ENCODE measurements around the gene KLC4.

The KLC4 gene

GRCh38 chr6:43091436-43091991 lies 32.1 kb downstream of the KLC4 start:
- Histone ChIP-seq H2AFZ (ENCODE audit: insufficient read depth, low read length, poor library complexity) (no peak overlapping the region), H3K79me1 (ENCODE audit: low read length) (peaks cover 16% of the 10 kb centered on the region), H3K18ac (ENCODE audit: low read length) (no peak overlapping the region), H3K9ac (ENCODE audit: low read length) (no peak overlapping the region), H4K91ac (ENCODE audit: low read depth, low read length) (no peak overlapping the region), H4K12ac (ENCODE audit: low read depth, low read length) (no peak overlapping the region), H3K27ac (ENCODE audit: low read depth, low read length) (no peak overlapping the region), H3K23ac (ENCODE audit: low read length) (no peak overlapping the region), H3K27me3 (ENCODE audit: insufficient read depth, low read length) (no peaks in the 10 kb centered on the region), H3K4me1 (ENCODE audit: control insufficient read depth in 1 of 2, insufficient read depth in 2 of 2, low read length in 2 of 2) (peaks cover 46 to 55% of the 10 kb centered on the region in 2 experiments), H4K8ac (ENCODE audit: low read depth, low read length) (no peak overlapping the region), H2BK12ac (ENCODE audit: low read length) (no peak overlapping the region), H3K4me3 (ENCODE audit: low read depth, low read length) (no peak overlapping the region), H2BK120ac (ENCODE audit: insufficient read depth, low read length, poor library complexity) (no peak overlapping the region), H2AK5ac (ENCODE audit: low read length) (no peak overlapping the region), H3K36me3 (ENCODE audit: control insufficient read depth in 1 of 2, insufficient read depth in 2 of 2, low read length in 2 of 2) (peaks cover 0 to 3% of the 10 kb centered on the region in 2 experiments), H3K4me2 (ENCODE audit: low read length) (no peak overlapping the region), H3K9me3 (ENCODE audit: insufficient read depth, low read depth, low read length) (no peaks in the 10 kb centered on the region), H3K79me2 (ENCODE audit: control insufficient read depth, insufficient read depth, low read length, poor library complexity) (peaks cover 19% of the 10 kb centered on the region), H3K4ac (ENCODE audit: low read depth, low read length) (peak overlapping the region; percentile 44), H2BK5ac (ENCODE audit: low read depth, low read length, poor library complexity) (no peak overlapping the region), H3K14ac (ENCODE audit: low read length) (no peak overlapping the region)
- no CpG with 5 or more reads among the region's 10 CpGs for WGBS (ENCODE audit: extremely low coverage, insufficient coverage, insufficient read length)
- no peak for DNase-seq

- Histone ChIP-seq H3K14ac (ENCODE audit: low read length) (no peak overlapping the region), H3K4ac (ENCODE audit: low read depth, low read length) (no peak overlapping the region), H4K8ac (ENCODE audit: low read depth, low read length) (no peak overlapping the region), H2BK12ac (ENCODE audit: low read length) (no peak overlapping the region), H3K4me2 (ENCODE audit: low read length) (no peak overlapping the region), H3K36me3 (ENCODE audit: control insufficient read depth in 1 of 2, insufficient read depth in 2 of 2, low read length in 2 of 2) (peaks cover 2 to 3% of the 10 kb centered on the region in 2 experiments), H3K4me1 (ENCODE audit: control insufficient read depth in 1 of 2, insufficient read depth in 2 of 2, low read length in 2 of 2) (peaks cover 55 to 62% of the 10 kb centered on the region in 2 experiments), H3K4me3 (ENCODE audit: low read depth, low read length) (no peak overlapping the region), H4K12ac (ENCODE audit: low read depth, low read length) (no peak overlapping the region), H2BK5ac (ENCODE audit: low read depth, low read length, poor library complexity) (no peak overlapping the region), H2BK120ac (ENCODE audit: insufficient read depth, low read length, poor library complexity) (no peak overlapping the region), H3K27ac (ENCODE audit: low read depth, low read length) (no peak overlapping the region), H3K9ac (ENCODE audit: low read length) (no peak overlapping the region), H3K23ac (ENCODE audit: low read length) (no peak overlapping the region), H3K9me3 (ENCODE audit: insufficient read depth, low read depth, low read length) (no peaks in the 10 kb centered on the region), H3K27me3 (ENCODE audit: insufficient read depth, low read length) (no peaks in the 10 kb centered on the region), H4K91ac (ENCODE audit: low read depth, low read length) (no peak overlapping the region), H3K18ac (ENCODE audit: low read length) (no peak overlapping the region), H2AFZ (ENCODE audit: insufficient read depth, low read length, poor library complexity) (no peak overlapping the region), H3K79me1 (ENCODE audit: low read length) (peaks cover 22% of the 10 kb centered on the region), H2AK5ac (ENCODE audit: low read length) (no peak overlapping the region), H3K79me2 (ENCODE audit: control insufficient read depth, insufficient read depth, low read length, poor library complexity) (peaks cover 18% of the 10 kb centered on the region)
- DNase-seq: peak in 1 of 2 donors; percentile 60
Observed at GRCh38 chr6:43092635-43093034, 33.2 kb downstream of the KLC4 start.

GRCh38 chr6:43093436-43094289 lies 34.2 kb downstream of the KLC4 start:
- H3K79me1 ChIP-seq (ENCODE audit: low read length): peaks cover 26% of the 10 kb centered on the region
- no peak overlapping the region for H4K91ac ChIP-seq (ENCODE audit: low read depth, low read length)
- peaks cover 20% of the 10 kb centered on the region for H3K79me2 ChIP-seq (ENCODE audit: control insufficient read depth, insufficient read depth, low read length, poor library complexity)
- no peak overlapping the region for H3K4me3 ChIP-seq (ENCODE audit: low read depth, low read length)
- DNase-seq: peak in 1 of 2 donors; percentile 25
- no peak overlapping the region for H2BK12ac ChIP-seq (ENCODE audit: low read length)
- peak overlapping the region; percentile 26 for H3K4ac ChIP-seq (ENCODE audit: low read depth, low read length)
- H3K23ac ChIP-seq (ENCODE audit: low read length): no peak overlapping the region
- no peak overlapping the region for H4K8ac ChIP-seq (ENCODE audit: low read depth, low read length)
- H2AK5ac ChIP-seq (ENCODE audit: low read length): no peak overlapping the region
- no peak overlapping the region for H3K9ac ChIP-seq (ENCODE audit: low read length)
- peak overlapping the region; percentile 4 for H3K27ac ChIP-seq (ENCODE audit: low read depth, low read length)
- no CpG with 5 or more reads among the region's 9 CpGs for WGBS (ENCODE audit: extremely low coverage, insufficient coverage, insufficient read length)
- no peak overlapping the region for H2BK120ac ChIP-seq (ENCODE audit: insufficient read depth, low read length, poor library complexity)
- no peak overlapping the region for H3K4me2 ChIP-seq (ENCODE audit: low read length)
- H2BK5ac ChIP-seq (ENCODE audit: low read depth, low read length, poor library complexity): no peak overlapping the region
- peaks cover 0 to 2% of the 10 kb centered on the region in 2 experiments for H3K36me3 ChIP-seq (ENCODE audit: control insufficient read depth in 1 of 2, insufficient read depth in 2 of 2, low read length in 2 of 2)
- no peak overlapping the region for H3K14ac ChIP-seq (ENCODE audit: low read length)
- no peak overlapping the region for H4K12ac ChIP-seq (ENCODE audit: low read depth, low read length)
- no peak overlapping the region for H2AFZ ChIP-seq (ENCODE audit: insufficient read depth, low read length, poor library complexity)
- H3K4me1 ChIP-seq (ENCODE audit: control insufficient read depth in 1 of 2, insufficient read depth in 2 of 2, low read length in 2 of 2): peaks cover 57 to 60% of the 10 kb centered on the region in 2 experiments
- peak overlapping the region; percentile 56 for H3K18ac ChIP-seq (ENCODE audit: low read length)
- H3K9me3 ChIP-seq (ENCODE audit: insufficient read depth, low read depth, low read length): no peaks in the 10 kb centered on the region
- no peaks in the 10 kb centered on the region for H3K27me3 ChIP-seq (ENCODE audit: insufficient read depth, low read length)

- peak overlapping the region; percentile 81 for H3K18ac ChIP-seq (ENCODE audit: low read length)
- H3K4me3 ChIP-seq (ENCODE audit: low read depth, low read length): no peak overlapping the region
- H3K79me2 ChIP-seq (ENCODE audit: control insufficient read depth, insufficient read depth, low read length, poor library complexity): peaks cover 21% of the 10 kb centered on the region
- H3K36me3 ChIP-seq (ENCODE audit: control insufficient read depth in 1 of 2, insufficient read depth in 2 of 2, low read length in 2 of 2): peaks cover 0 to 2% of the 10 kb centered on the region in 2 experiments
- peak overlapping the region; percentile 76 for H3K4ac ChIP-seq (ENCODE audit: low read depth, low read length)
- H3K27me3 ChIP-seq (ENCODE audit: insufficient read depth, low read length): no peaks in the 10 kb centered on the region
- peak overlapping the region; percentile 87 for H4K8ac ChIP-seq (ENCODE audit: low read depth, low read length)
- no peaks in the 10 kb centered on the region for H3K9me3 ChIP-seq (ENCODE audit: insufficient read depth, low read depth, low read length)
- H4K91ac ChIP-seq (ENCODE audit: low read depth, low read length): peak overlapping the region; percentile 74
- peaks cover 37 to 40% of the 10 kb centered on the region in 2 experiments for H3K4me1 ChIP-seq (ENCODE audit: control insufficient read depth in 1 of 2, insufficient read depth in 2 of 2, low read length in 2 of 2)
- peak overlapping the region; percentile 14 for H3K9ac ChIP-seq (ENCODE audit: low read length)
- peak overlapping the region; percentile 51 for H2BK12ac ChIP-seq (ENCODE audit: low read length)
- H3K14ac ChIP-seq (ENCODE audit: low read length): peak overlapping the region; percentile 42
- no peak for DNase-seq
- no peak overlapping the region for H4K12ac ChIP-seq (ENCODE audit: low read depth, low read length)
- peaks cover 17% of the 10 kb centered on the region for H3K79me1 ChIP-seq (ENCODE audit: low read length)
- H2AK5ac ChIP-seq (ENCODE audit: low read length): peak overlapping the region; percentile 32
- no peak overlapping the region for H2AFZ ChIP-seq (ENCODE audit: insufficient read depth, low read length, poor library complexity)
- peak overlapping the region; percentile 31 for H3K4me2 ChIP-seq (ENCODE audit: low read length)
- H2BK5ac ChIP-seq (ENCODE audit: low read depth, low read length, poor library complexity): peak overlapping the region; percentile 74
- peak overlapping the region; percentile 67 for H2BK120ac ChIP-seq (ENCODE audit: insufficient read depth, low read length, poor library complexity)
- H3K27ac ChIP-seq (ENCODE audit: low read depth, low read length): peak overlapping the region; percentile 96
- no peak overlapping the region for H3K23ac ChIP-seq (ENCODE audit: low read length)
- no CpG with 5 or more reads among the region's 7 CpGs for WGBS (ENCODE audit: extremely low coverage, insufficient coverage, insufficient read length)
Observed at GRCh38 chr6:43095939-43096338, 36.5 kb downstream of the KLC4 start.
